Hematopoietic multipotent progenitor cell treated with erythropoietin and hydrocortisone succinate and interleukin-3 and kit ligand, for 15 days (in vitro differentiated cells): Measurements from ENCODE around the gene NWD2.

ENCODE experiments used
- DNase-seq: peaks from one replicate; pipeline ENCODE4 v3.0.0-alpha.2; 2015; ENCODE audit warnings: low spot score

The NWD2 gene

GRCh38 chr4:37279894-37280592 lies 35.5 kb downstream of the NWD2 start:
- DNase-seq: no peak

- DNase-seq: no peak
Observed at GRCh38 chr4:37299468-37299867, 54.9 kb downstream of the NWD2 start.

- no peak for DNase-seq
Observed at GRCh38 chr4:37304612-37305011, 60.1 kb downstream of the NWD2 start.

GRCh38 chr4:37305984-37306383 lies 61.4 kb downstream of the NWD2 start:
- no peak for DNase-seq

GRCh38 chr4:37317104-37317643 lies 72.6 kb downstream of the NWD2 start:
- DNase-seq: no peak

GRCh38 chr4:37320513-37321235 lies 76.1 kb downstream of the NWD2 start:
- DNase-seq: no peak

- DNase-seq: no peak
Observed at GRCh38 chr4:37322122-37322521, 77.6 kb downstream of the NWD2 start.

- DNase-seq: no peak
Observed at GRCh38 chr4:37324546-37324945, 80.0 kb downstream of the NWD2 start.

- no peak for DNase-seq
Observed at GRCh38 chr4:37326852-37327251, 82.3 kb downstream of the NWD2 start.

GRCh38 chr4:37338972-37339371 lies 94.4 kb downstream of the NWD2 start:
- DNase-seq: no peak

- no peak for DNase-seq
Observed at GRCh38 chr4:37358748-37359147, 114.2 kb downstream of the NWD2 start.

GRCh38 chr4:37359261-37359660 lies 114.7 kb downstream of the NWD2 start:
- no peak for DNase-seq

- DNase-seq: no peak
Observed at GRCh38 chr4:37365888-37366287, 121.3 kb downstream of the NWD2 start.

GRCh38 chr4:37367901-37368300 lies 123.4 kb downstream of the NWD2 start:
- no peak for DNase-seq

- no peak for DNase-seq
Observed at GRCh38 chr4:37370052-37370451, 125.5 kb downstream of the NWD2 start.

GRCh38 chr4:37381040-37381668 lies 136.6 kb downstream of the NWD2 start:
- no peak for DNase-seq

GRCh38 chr4:37383579-37384229 lies 139.2 kb downstream of the NWD2 start:
- peak; percentile 23 for DNase-seq

- DNase-seq: no peak
Observed at GRCh38 chr4:37385424-37385823, 140.9 kb downstream of the NWD2 start.

- no peak for DNase-seq
Observed at GRCh38 chr4:37388681-37389365, 144.3 kb downstream of the NWD2 start.

GRCh38 chr4:37389366-37389765 lies 144.8 kb downstream of the NWD2 start:
- DNase-seq: no peak

- DNase-seq: peak; percentile 10
Observed at GRCh38 chr4:37389967-37390580, 145.5 kb downstream of the NWD2 start.
